ENCODE results near the gene DHODH.
A peak's percentile ranks its signal among the peaks of the same experiment; 100 is the strongest.
"Not testable (repeated sequence)": the region's sequence is repeated elsewhere in the genome, so short reads cannot be mapped to it uniquely, and the experiment has no call there.

The DHODH gene

DNA sequence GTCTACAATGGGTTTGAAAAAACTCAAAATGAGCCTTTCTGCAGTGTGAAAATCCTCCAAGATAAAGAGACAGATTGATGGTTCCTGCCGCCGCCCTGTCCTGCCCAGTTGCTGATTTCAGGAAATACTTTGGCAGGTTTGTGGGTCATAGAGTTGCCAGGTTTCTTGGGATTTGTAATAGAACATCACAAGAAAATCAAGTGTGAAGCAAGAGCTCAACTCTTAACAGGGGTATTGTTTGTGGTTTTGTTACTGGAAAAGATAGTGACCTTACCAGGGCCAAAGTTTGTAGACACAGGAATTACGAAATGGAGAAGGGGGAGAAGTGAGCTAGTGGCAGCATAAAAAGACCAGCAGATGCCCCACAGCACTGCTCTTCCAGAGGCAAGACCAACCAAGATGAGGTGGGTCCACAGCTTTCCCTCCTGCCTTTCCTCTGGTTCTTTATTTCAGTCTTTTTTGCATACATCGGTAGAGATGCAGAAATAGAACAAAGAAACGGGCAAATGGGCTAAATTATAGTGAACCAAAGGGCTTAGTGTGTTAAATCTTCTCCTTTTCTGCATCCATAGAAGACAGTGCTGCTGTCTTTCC, 45.8 kb downstream of the DHODH start, which contains the start of gene HP:
Gene HP (plus strand): TSS at position 252 of the 594 bp plus-strand sequence. CDS start 148 bp downstream, at position 400.
- DNase-seq (ENCODE audit: low spot score), result not testable (repeated sequence)

DNA sequence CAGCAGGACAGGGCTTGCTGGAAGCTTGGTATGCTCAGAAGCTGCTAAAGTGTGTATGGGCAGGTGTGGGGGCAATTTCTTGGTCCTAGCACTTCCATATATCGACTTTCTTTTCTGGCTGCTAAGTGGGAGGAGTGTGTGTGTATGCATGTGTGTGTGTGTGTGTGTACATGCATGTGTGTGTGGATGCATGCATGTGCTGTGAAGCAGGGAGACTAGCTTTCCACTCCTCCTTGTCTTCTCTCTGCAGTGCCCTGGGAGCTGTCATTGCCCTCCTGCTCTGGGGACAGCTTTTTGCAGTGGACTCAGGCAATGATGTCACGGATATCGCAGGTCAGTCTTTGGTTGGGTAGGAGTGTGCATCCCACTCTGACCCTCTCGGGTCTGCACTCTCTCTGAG, 47.4 kb downstream of the DHODH start:
- no peak for DNase-seq (ENCODE audit: low spot score)

DNA sequence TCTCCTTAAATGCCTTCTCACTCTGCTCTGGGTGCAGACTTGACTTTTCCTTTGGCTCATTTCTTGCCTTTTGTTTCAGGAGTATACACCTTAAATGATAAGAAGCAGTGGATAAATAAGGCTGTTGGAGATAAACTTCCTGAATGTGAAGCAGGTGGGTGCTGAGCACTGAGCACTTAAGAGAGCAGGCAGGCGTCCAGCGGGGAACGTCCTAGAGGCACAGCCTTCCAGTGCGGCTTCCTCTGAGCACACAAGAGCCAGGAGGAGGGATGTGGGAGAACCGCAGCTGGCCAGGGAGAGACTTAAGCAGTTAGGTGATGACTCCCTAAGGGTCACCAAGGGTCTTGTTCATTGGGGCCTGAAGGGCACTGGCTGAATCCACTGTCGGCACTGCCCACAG, 48.8 kb downstream of the DHODH start:
- not testable (repeated sequence) for DNase-seq (ENCODE audit: low spot score)

DNA sequence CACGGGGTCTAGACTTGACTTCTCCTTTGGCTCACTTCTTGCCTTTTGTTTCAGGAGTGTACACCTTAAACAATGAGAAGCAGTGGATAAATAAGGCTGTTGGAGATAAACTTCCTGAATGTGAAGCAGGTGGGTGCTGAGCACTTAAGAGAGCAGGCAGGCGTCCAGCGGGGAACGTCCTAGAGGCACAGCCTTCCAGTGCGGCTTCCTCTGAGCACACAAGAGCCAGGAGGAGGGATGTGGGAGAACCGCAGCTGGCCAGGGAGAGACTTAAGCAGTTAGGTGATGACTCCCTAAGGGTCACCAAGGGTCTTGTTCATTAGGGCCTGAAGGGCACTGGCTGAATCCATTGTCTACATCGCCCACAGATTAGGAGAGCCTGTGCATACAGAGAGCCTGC, 50.5 kb downstream of the DHODH start:
- DNase-seq (ENCODE audit: low spot score), result not testable (repeated sequence)

DNA sequence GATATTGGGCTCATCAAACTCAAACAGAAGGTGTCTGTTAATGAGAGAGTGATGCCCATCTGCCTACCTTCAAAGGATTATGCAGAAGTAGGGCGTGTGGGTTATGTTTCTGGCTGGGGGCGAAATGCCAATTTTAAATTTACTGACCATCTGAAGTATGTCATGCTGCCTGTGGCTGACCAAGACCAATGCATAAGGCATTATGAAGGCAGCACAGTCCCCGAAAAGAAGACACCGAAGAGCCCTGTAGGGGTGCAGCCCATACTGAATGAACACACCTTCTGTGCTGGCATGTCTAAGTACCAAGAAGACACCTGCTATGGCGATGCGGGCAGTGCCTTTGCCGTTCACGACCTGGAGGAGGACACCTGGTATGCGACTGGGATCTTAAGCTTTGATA, 51.9 kb downstream of the DHODH start:
- DNase-seq (ENCODE audit: low spot score), result no peak

DNA sequence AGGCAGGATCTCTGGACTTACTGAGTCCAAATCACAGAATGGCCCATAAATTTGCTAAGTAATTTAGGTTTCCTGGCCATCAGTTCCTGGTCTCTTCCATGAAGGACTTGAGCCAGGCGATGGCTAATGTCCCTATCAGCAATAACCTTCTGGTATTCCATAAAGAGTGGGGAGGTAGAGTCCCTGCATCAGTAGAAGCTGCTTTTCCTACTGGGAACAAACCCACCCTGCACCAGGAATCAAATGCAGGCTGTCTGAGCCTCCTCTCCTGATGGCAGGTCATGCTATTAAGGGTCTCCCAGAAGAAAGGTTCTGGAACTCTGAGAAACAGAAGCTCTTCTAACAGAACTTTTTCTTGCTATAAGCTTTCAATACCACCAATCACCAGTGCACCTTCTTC, 53.0 kb downstream of the DHODH start:
- DNase-seq (ENCODE audit: low spot score), result no peak

DNA sequence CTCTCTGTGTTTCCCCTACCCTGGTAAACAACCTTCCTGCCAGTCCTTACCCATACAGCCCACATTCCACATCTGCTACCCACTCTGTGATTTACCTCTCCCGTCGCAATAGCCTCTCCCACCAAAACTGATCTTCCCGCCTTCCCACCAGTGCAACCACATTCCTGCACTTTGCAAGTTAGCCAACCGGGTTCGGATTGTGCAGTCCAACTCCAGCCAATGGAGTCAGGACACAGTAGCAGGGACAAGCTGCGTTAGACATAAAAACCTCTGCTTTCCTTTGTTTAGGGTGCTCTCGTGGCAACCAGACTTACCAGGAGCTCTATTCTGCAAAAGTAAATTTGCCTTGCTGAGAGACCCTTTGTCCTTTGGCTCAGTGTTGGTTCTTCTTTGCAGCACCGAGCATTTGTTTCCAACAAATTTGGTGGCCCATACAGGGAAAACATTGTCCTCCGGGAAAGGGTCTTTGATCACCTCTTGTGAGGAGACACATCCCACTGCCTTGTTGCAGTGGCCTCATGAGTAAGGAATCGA, 55.9 kb downstream of the DHODH start:
- DNase-seq (ENCODE audit: low spot score), result no peak

DNA sequence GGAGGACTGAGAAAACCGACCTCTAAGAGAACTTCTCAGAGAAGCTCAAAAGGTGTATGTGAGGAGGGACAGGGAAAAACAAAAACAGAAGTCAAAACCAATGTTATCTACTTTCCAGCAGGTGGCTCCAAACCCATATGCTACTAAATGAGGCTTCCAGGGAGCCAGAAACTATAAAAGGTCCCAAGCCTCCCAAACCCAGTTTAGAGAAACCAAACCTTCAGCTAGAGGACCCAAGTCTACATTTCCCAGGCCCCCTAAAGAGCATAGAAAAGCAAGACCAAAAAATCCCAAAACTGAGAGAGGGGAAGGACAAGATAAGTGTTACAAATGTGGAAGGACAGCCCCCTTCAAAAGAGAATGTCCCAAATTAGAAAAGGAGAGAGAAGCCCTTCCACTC, 58.2 kb downstream of the DHODH start:
- DNase-seq (ENCODE audit: low spot score), result peak; percentile 59

DNA sequence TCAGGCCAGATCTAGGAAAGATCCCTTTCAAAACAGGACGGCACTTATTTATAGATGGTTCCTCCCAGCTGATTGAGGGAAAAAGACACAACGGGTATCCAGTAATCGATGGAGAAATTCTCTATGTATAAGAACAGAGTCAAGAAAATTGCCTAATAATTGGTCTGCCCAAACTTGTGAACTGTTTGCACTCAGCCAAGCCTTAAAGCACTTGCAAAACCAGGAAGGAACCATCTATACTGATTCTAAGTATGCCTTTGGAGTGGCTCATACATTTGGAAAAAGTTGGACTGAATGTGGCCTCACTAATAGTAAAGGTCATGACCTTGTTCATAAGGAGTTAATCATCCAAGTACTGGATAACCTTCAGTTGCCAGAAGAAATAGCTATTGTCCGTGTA, 60.4 kb downstream of the DHODH start:
- DNase-seq (ENCODE audit: low spot score), result no peak

DNA sequence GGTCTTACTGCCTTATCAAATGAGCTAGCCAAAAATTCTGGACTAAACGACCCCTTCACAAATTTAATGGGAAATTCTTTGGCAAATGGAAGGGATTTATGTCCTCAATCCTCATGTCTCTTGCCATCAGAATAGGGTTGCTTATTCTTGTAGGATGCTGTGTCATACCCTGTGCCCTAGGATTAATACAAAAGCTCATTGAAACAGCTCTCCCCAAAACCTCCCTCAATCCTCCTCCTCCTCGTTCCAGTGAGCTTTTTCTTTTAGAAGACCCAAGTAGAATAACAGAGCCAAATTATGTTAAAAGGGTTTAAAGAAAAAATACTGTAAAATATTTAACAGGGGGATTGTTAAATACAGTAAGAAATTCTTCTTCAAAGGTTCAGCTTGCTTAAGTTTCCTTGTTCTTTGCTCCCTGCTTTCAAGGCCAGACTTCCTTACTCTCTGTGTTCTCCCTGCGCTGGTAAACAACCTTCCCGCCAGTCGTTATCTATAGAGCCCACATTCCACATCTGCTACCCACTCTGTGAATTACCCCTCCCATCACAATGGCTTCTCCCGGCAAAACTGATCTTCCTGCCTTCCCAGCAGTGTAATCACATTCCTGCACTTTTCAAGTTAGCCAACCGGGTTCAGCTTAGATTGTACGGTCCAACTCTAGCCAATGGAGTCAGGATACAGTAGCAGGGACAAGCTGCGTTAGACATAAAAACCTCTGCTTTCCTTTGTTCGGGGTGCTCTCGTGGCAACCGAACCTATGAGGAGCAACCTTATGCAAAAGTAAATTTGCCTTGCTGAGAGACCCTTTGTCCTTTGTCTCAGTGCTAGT, 64.2 kb downstream of the DHODH start:
- DNase-seq (ENCODE audit: low spot score), result no peak

DNA sequence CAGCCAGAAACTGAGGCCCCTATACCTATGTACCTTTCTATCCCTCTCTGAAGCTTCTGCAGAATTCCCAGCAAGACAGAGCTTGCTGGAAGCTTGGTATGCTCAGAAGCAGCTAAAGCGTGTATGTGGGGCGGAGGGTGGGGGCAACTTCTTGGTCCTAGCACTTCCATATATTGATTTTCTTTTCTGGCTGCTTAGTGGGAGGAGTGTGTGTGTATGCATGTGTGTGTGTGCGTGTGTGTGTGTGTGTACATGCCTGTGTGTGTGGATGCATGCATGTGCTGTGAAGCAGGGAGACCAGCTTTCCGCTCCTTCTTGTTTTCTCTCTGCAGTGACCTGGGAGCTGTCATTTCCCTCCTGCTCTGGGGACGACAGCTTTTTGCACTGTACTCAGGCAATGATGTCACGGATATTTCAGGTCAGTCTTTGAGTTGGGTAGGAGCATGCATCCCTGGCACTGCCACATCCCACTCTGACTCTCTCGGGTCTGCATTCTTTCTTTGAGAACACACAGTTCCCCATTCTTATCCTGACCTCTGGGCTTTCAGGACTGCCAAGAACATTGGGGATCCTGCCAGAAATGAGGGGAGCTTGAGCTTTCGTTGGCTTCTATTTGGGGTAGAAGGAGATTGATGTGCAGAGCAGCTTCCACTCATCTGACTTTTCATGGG, 65.2 kb downstream of the DHODH start:
- no peak for DNase-seq (ENCODE audit: low spot score)

DNA sequence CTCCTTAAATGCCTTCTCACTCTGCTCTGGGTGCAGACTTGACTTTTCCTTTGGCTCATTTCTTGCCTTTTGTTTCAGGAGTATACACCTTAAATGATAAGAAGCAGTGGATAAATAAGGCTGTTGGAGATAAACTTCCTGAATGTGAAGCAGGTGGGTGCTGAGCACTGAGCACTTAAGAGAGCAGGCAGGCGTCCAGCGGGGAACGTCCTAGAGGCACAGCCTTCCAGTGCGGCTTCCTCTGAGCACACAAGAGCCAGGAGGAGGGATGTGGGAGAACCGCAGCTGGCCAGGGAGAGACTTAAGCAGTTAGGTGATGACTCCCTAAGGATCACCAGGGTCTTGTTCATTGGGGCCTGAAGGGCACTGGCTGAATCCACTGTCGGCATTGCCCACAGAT, 66.5 kb downstream of the DHODH start:
- not testable (repeated sequence) for DNase-seq (ENCODE audit: low spot score)
